SK-N-SH (cell line): ENCODE results near the gene SCAMP5.

Source experiments
- EP300 ChIP-seq, 2 experiments: IDR thresholded peaks; 2 replicates each; pipeline versions ENCODE4 v1.4.0 to v1.6.1; 2012; ENCODE audit warnings: borderline replicate concordance in 1 of 2, low read depth in 1 of 2, low read length in 1 of 2
- GABPA ChIP-seq: IDR thresholded peaks from 2 replicates; pipeline ENCODE4 v1.4.0; 2012; ENCODE audit warnings: low read depth, mild to moderate bottlenecking
- JUND ChIP-seq: IDR thresholded peaks from 2 replicates; pipeline ENCODE4 v1.4.0; 2012
- POLR2AphosphoS5 ChIP-seq: IDR thresholded peaks from 2 replicates; pipeline ENCODE4 v1.6.1; 2012; ENCODE audit warnings: low read depth, low read length
- SIN3A ChIP-seq: IDR thresholded peaks from 2 replicates; pipeline ENCODE4 v1.6.1; 2012; ENCODE audit warnings: low read depth, mild to moderate bottlenecking, low read length, moderate library complexity, borderline replicate concordance
- TAF1 ChIP-seq: IDR thresholded peaks from 2 replicates; pipeline ENCODE4 v1.6.1; 2012; ENCODE audit warnings: low read depth, mild to moderate bottlenecking, low read length, moderate library complexity, borderline replicate concordance
- TF ChIP-seq, protein P1 (sequence below): IDR thresholded peaks from 2 replicates; pipeline ENCODE4 v1.4.0; 2012; ENCODE audit warnings: low read depth, borderline replicate concordance
- TF ChIP-seq, protein P2 (sequence below): fragments of 200-600 bp; sonication (generic); IDR thresholded peaks from 2 replicates; pipeline ENCODE4 v1.6.1; 2017; ENCODE audit warnings: antibody characterized with exemption, mild to moderate bottlenecking, moderate library complexity
- TF ChIP-seq, protein P3 (sequence below): IDR thresholded peaks from 2 replicates; pipeline ENCODE4 v1.4.0; 2012; ENCODE audit warnings: low read depth

DNA sequence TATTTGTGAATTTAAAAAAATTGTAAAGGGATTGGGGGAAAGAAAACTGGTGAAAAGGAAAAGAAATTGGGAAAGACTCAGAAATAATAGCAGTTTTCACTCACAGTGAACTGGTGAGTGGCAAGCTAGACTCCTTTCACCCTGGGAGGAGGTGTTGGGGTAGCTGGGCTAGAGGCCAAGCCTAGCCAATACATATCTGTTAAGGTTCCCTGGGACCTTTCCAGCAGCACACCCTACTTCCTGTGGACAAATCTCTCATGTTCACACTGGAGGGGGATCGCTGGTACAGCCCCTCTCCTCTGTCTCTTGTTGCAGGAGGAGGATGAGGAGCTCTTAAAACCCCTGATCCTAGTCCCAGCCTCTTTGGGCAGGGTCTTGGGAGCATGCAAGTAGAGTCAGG lies 35.1 kb upstream of the SCAMP5 start:
- no peak for TF ChIP-seq POLR2AphosphoS5
- no peak for TF ChIP-seq TAF1
- TF ChIP-seq JUND = no peak
- TF ChIP-seq, protein P1, sequence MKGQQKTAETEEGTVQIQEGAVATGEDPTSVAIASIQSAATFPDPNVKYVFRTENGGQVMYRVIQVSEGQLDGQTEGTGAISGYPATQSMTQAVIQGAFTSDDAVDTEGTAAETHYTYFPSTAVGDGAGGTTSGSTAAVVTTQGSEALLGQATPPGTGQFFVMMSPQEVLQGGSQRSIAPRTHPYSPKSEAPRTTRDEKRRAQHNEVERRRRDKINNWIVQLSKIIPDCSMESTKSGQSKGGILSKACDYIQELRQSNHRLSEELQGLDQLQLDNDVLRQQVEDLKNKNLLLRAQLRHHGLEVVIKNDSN = no peak
- TF ChIP-seq, protein P2, sequence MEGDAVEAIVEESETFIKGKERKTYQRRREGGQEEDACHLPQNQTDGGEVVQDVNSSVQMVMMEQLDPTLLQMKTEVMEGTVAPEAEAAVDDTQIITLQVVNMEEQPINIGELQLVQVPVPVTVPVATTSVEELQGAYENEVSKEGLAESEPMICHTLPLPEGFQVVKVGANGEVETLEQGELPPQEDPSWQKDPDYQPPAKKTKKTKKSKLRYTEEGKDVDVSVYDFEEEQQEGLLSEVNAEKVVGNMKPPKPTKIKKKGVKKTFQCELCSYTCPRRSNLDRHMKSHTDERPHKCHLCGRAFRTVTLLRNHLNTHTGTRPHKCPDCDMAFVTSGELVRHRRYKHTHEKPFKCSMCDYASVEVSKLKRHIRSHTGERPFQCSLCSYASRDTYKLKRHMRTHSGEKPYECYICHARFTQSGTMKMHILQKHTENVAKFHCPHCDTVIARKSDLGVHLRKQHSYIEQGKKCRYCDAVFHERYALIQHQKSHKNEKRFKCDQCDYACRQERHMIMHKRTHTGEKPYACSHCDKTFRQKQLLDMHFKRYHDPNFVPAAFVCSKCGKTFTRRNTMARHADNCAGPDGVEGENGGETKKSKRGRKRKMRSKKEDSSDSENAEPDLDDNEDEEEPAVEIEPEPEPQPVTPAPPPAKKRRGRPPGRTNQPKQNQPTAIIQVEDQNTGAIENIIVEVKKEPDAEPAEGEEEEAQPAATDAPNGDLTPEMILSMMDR = no peak
- no peak for TF ChIP-seq SIN3A
- no peak for TF ChIP-seq EP300 (IDR thresholded peaks at IDR 0.05; ENCODE audit: borderline replicate concordance in 1 of 2, low read depth in 1 of 2, low read length in 1 of 2)
- TF ChIP-seq GABPA = no peak
- TF ChIP-seq, protein P3, sequence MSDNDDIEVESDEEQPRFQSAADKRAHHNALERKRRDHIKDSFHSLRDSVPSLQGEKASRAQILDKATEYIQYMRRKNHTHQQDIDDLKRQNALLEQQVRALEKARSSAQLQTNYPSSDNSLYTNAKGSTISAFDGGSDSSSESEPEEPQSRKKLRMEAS = no peak
